Measurements from ENCODE around the gene NCKAP5. TPM values are rescaled to one million over a fixed set of nuclear protein-coding genes. Genes with fewer than 3 reads are reported as not detected.
A peak's percentile ranks its signal among the peaks of the same experiment; 100 is the strongest.

NCKAP5 gene
- polyA plus RNA-seq, 1 experiment, result 2.1 TPM

GRCh38 chr2:133407341-133407740 is 160.9 kb downstream of the NCKAP5 start:
- no peaks in the 10 kb centered on the region for H3K36me3 ChIP-seq (ENCODE audit: control insufficient read depth, insufficient read depth, low read length)
- CTCF ChIA-PET, result no interaction called here
- H3K27me3 ChIP-seq (ENCODE audit: control insufficient read depth, insufficient read depth, low read length), result no peaks in the 10 kb centered on the region
- POLR2A ChIA-PET, result no interaction called here
- TF ChIP-seq, protein P1, sequence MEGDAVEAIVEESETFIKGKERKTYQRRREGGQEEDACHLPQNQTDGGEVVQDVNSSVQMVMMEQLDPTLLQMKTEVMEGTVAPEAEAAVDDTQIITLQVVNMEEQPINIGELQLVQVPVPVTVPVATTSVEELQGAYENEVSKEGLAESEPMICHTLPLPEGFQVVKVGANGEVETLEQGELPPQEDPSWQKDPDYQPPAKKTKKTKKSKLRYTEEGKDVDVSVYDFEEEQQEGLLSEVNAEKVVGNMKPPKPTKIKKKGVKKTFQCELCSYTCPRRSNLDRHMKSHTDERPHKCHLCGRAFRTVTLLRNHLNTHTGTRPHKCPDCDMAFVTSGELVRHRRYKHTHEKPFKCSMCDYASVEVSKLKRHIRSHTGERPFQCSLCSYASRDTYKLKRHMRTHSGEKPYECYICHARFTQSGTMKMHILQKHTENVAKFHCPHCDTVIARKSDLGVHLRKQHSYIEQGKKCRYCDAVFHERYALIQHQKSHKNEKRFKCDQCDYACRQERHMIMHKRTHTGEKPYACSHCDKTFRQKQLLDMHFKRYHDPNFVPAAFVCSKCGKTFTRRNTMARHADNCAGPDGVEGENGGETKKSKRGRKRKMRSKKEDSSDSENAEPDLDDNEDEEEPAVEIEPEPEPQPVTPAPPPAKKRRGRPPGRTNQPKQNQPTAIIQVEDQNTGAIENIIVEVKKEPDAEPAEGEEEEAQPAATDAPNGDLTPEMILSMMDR (IDR thresholded peaks at IDR 0.05; ENCODE audit: insufficient read depth, low read depth, low read length), result no peak
- no peak overlapping the region for H3K4me3 ChIP-seq (ENCODE audit: low read depth, low read length)
- no peak for DNase-seq (ENCODE audit: low read depth)

DNA sequence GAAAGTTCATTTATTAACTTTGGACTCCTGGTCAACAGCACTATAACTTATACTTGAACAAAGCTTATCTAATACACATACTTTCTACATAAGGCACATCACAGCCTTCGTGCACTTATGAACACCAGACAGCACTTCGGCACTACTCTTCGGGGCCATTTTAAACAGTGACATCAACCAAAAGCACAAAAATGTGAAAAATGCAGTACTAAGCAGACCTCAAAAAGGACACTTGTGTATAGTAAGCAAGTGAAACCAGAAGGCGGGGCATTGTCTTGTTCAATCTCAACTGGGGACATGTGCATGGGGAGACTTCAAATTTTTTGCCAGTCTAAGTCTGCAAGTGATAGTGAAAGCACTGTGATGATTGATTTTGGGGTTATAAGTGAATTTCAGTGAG is 163.0 kb downstream of the NCKAP5 start:
- H3K36me3 ChIP-seq (ENCODE audit: control insufficient read depth, insufficient read depth, low read length), result no peaks in the 10 kb centered on the region
- ChIA-PET POLR2A (no interaction called here), CTCF (no interaction called here)
- DNase-seq (ENCODE audit: low read depth), result no peak
- TF ChIP-seq, protein P1 (IDR thresholded peaks at IDR 0.05; ENCODE audit: insufficient read depth, low read depth, low read length), result no peak
- no peaks in the 10 kb centered on the region for H3K27me3 ChIP-seq (ENCODE audit: control insufficient read depth, insufficient read depth, low read length)
- no peak overlapping the region for H3K4me3 ChIP-seq (ENCODE audit: low read depth, low read length)

DNA sequence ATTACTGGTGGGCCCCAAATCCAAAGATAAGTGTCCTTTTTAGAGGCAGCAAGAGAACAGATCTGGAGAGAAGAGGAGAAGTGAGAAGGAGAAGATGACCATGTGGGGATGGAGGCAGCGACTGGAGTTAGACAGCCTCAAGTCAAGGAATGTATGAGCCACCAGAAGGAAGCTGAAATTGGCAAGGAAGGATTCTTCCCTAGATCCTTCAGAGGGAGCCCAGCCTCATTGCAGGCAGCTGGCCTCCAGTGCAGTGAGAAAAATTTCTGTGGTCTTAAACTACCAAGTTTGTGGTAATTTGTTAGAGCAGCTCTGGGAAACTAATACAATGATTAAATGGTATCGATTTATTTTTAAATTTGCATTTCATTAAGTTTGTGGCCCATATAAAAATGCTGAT is 167.9 kb downstream of the NCKAP5 start:
- DNase-seq (ENCODE audit: low read depth), result no peak
- ChIA-PET POLR2A (interaction anchor here (0.7 kb wide), 1 partner anchor 77 kb away, joined by 3 read pairs; no protein-coding TSS in a partner anchor), CTCF (interaction anchor here (1.8 to 2.1 kb wide), 3 partner anchors 10 to 15 kb away, joined by 5 to 8 read pairs (median 5); no protein-coding TSS in a partner anchor)
- Histone ChIP-seq H3K4me3 (ENCODE audit: low read depth, low read length) (no peak overlapping the region), H3K27me3 (ENCODE audit: control insufficient read depth, insufficient read depth, low read length) (no peaks in the 10 kb centered on the region), H3K36me3 (ENCODE audit: control insufficient read depth, insufficient read depth, low read length) (no peaks in the 10 kb centered on the region)
- TF ChIP-seq, protein P1 (IDR thresholded peaks at IDR 0.05; ENCODE audit: insufficient read depth, low read depth, low read length), result no peak

GRCh38 chr2:133393895-133394294 is 174.4 kb downstream of the NCKAP5 start:
- POLR2A ChIA-PET, result no interaction called here
- DNase-seq (ENCODE audit: low read depth), result no peak
- CTCF ChIA-PET, result no interaction called here
- TF ChIP-seq, protein P1 (IDR thresholded peaks at IDR 0.05; ENCODE audit: insufficient read depth, low read depth, low read length), result no peak
- no peak overlapping the region for H3K4me3 ChIP-seq (ENCODE audit: low read depth, low read length)
- no peaks in the 10 kb centered on the region for H3K36me3 ChIP-seq (ENCODE audit: control insufficient read depth, insufficient read depth, low read length)
- no peaks in the 10 kb centered on the region for H3K27me3 ChIP-seq (ENCODE audit: control insufficient read depth, insufficient read depth, low read length)

GRCh38 chr2:133390156-133390555 is 178.1 kb downstream of the NCKAP5 start:
- CTCF ChIA-PET, result interaction anchor here (1.1 to 1.7 kb wide), 3 partner anchors 10 to 32 kb away, joined by 3 to 8 read pairs (median 3); no protein-coding TSS in a partner anchor
- Histone ChIP-seq H3K4me3 (ENCODE audit: low read depth, low read length) (no peak overlapping the region), H3K27me3 (ENCODE audit: control insufficient read depth, insufficient read depth, low read length) (no peaks in the 10 kb centered on the region), H3K36me3 (ENCODE audit: control insufficient read depth, insufficient read depth, low read length) (no peaks in the 10 kb centered on the region)
- TF ChIP-seq, protein P1 (IDR thresholded peaks at IDR 0.05; ENCODE audit: insufficient read depth, low read depth, low read length), result no peak
- POLR2A ChIA-PET, result no interaction called here
- peak; percentile 61 for DNase-seq (ENCODE audit: low read depth)
